ENCODE results near the gene EIF1AX. TPM values are rescaled to one million over a fixed set of nuclear protein-coding genes. Genes with fewer than 3 reads are reported as not detected.

EIF1AX gene
- polyA plus RNA-seq, 3 donors = 18.4 to 62.7 (median 58.5) TPM

- H3K4me1 Mint-ChIP-seq = peaks cover 4% of the 10 kb centered on the region
- no peak overlapping the region for H3K9ac ChIP-seq (ENCODE audit: insufficient read depth, low read length, poor library complexity, severe bottlenecking)
- H3K27ac Mint-ChIP-seq = no peak overlapping the region
- no peak overlapping the region for H3K4me2 ChIP-seq (replicated peaks; ENCODE audit: extremely low read depth, low read length, poor library complexity, severe bottlenecking)
- no peaks in the 10 kb centered on the region for H3K27me3 ChIP-seq (ENCODE audit: control insufficient read depth in 2 of 2, insufficient read depth in 2 of 2, low read length in 2 of 2)
- no peaks in the 10 kb centered on the region for H3K9me3 Mint-ChIP-seq
- H4K20me1 ChIP-seq (ENCODE audit: insufficient read depth, low read length) = peaks cover 44% of the 10 kb centered on the region
- peaks cover 22 to 74% of the 10 kb centered on the region in 2 donors for H3K36me3 ChIP-seq (replicated peaks in 1 of 2; ENCODE audit: control insufficient read depth in 1 of 2, insufficient read depth in 2 of 2, low read length in 2 of 2)
- DNase-seq = no peak
- TF ChIP-seq, protein P1, sequence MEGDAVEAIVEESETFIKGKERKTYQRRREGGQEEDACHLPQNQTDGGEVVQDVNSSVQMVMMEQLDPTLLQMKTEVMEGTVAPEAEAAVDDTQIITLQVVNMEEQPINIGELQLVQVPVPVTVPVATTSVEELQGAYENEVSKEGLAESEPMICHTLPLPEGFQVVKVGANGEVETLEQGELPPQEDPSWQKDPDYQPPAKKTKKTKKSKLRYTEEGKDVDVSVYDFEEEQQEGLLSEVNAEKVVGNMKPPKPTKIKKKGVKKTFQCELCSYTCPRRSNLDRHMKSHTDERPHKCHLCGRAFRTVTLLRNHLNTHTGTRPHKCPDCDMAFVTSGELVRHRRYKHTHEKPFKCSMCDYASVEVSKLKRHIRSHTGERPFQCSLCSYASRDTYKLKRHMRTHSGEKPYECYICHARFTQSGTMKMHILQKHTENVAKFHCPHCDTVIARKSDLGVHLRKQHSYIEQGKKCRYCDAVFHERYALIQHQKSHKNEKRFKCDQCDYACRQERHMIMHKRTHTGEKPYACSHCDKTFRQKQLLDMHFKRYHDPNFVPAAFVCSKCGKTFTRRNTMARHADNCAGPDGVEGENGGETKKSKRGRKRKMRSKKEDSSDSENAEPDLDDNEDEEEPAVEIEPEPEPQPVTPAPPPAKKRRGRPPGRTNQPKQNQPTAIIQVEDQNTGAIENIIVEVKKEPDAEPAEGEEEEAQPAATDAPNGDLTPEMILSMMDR (IDR thresholded peaks at IDR 0.05) = no peak
- no peaks in the 10 kb centered on the region for H3K79me2 ChIP-seq (ENCODE audit: insufficient read depth, low read length)
- no CpG with 5 or more reads among the region's 1 CpG for WGBS (ENCODE audit: insufficient coverage)
- intact Hi-C loops (cut with micrococcal nuclease) = no loop called here
- no peak overlapping the region for H3K4me3 ChIP-seq (replicated peaks in 1 of 3; ENCODE audit: low read depth in 2 of 3, low read length in 3 of 3)
- no peak overlapping the region for H3K27ac ChIP-seq (ENCODE audit: low read depth in 1 of 2, low read length in 2 of 2)
- H2AFZ ChIP-seq (ENCODE audit: insufficient read depth, low read depth, low read length, poor library complexity, severe bottlenecking) = no peak overlapping the region
- H3K36me3 Mint-ChIP-seq = peaks cover 13 to 68% of the 10 kb centered on the region in 2 donors
- no peaks in the 10 kb centered on the region for H3K9me3 ChIP-seq (replicated peaks in 1 of 2; ENCODE audit: control insufficient read depth in 1 of 2, insufficient read depth in 1 of 2, low read length in 2 of 2)
- peaks cover 5 to 12% of the 10 kb centered on the region in 2 donors for H3K4me1 ChIP-seq (ENCODE audit: control insufficient read depth in 1 of 2, insufficient read depth in 2 of 2, low read length in 2 of 2)
- H3K4me3 Mint-ChIP-seq = no peak overlapping the region
- peaks cover 0 to 2% (median 0%) of the 10 kb centered on the region in 3 donors for H3K27me3 Mint-ChIP-seq (ENCODE audit: low read depth in 3 of 3)
Observed at GRCh38 chrX:20129547-20129946, 12.1 kb downstream of the EIF1AX start.

- no peak overlapping the region for H3K4me3 Mint-ChIP-seq
- H3K27ac Mint-ChIP-seq = no peak overlapping the region
- intact Hi-C loops (cut with micrococcal nuclease) = no loop called here
- WGBS (ENCODE audit: insufficient coverage) = no CpG with 5 or more reads among the region's 4 CpGs
- H3K9me3 ChIP-seq (replicated peaks in 1 of 2; ENCODE audit: control insufficient read depth in 1 of 2, insufficient read depth in 1 of 2, low read length in 2 of 2) = no peaks in the 10 kb centered on the region
- H3K4me3 ChIP-seq (replicated peaks in 1 of 3; ENCODE audit: low read depth in 2 of 3, low read length in 3 of 3) = no peak overlapping the region
- peaks cover 4% of the 10 kb centered on the region for H3K4me1 Mint-ChIP-seq
- no peaks in the 10 kb centered on the region for H3K9me3 Mint-ChIP-seq
- no peak overlapping the region for H2AFZ ChIP-seq (ENCODE audit: insufficient read depth, low read depth, low read length, poor library complexity, severe bottlenecking)
- H3K36me3 ChIP-seq (replicated peaks in 1 of 2; ENCODE audit: control insufficient read depth in 1 of 2, insufficient read depth in 2 of 2, low read length in 2 of 2) = peaks cover 22 to 72% of the 10 kb centered on the region in 2 donors
- H3K36me3 Mint-ChIP-seq = peaks cover 10 to 67% of the 10 kb centered on the region in 2 donors
- H3K4me2 ChIP-seq (replicated peaks; ENCODE audit: extremely low read depth, low read length, poor library complexity, severe bottlenecking) = no peak overlapping the region
- H3K27ac ChIP-seq (ENCODE audit: low read depth in 1 of 2, low read length in 2 of 2) = no peak overlapping the region
- DNase-seq = no peak
- H3K79me2 ChIP-seq (ENCODE audit: insufficient read depth, low read length) = no peaks in the 10 kb centered on the region
- H4K20me1 ChIP-seq (ENCODE audit: insufficient read depth, low read length) = peaks cover 39% of the 10 kb centered on the region
- H3K27me3 ChIP-seq (ENCODE audit: control insufficient read depth in 2 of 2, insufficient read depth in 2 of 2, low read length in 2 of 2) = no peaks in the 10 kb centered on the region
- peaks cover 0 to 2% (median under 1%) of the 10 kb centered on the region in 3 donors for H3K27me3 Mint-ChIP-seq (ENCODE audit: low read depth in 3 of 3)
- H3K4me1 ChIP-seq (ENCODE audit: control insufficient read depth in 1 of 2, insufficient read depth in 2 of 2, low read length in 2 of 2) = peaks cover 5 to 12% of the 10 kb centered on the region in 2 donors
- TF ChIP-seq, protein P1 (IDR thresholded peaks at IDR 0.05) = no peak
- H3K9ac ChIP-seq (ENCODE audit: insufficient read depth, low read length, poor library complexity, severe bottlenecking) = no peak overlapping the region
Observed at GRCh38 chrX:20128670-20129069, 13.0 kb downstream of the EIF1AX start.
